CD14-positive monocyte (primary cell): ENCODE data around the gene KLHL25. TPM values are rescaled to one million over a fixed set of nuclear protein-coding genes. Genes with fewer than 3 reads are reported as not detected.

ENCODE experiments used
- DNase-seq, 3 donors: peaks; one replicate each; pipeline ENCODE4 v3.0.0-alpha.2; 2011 to 2022
- H2AFZ ChIP-seq: 2 replicates; pipeline ENCODE4 v1.6.0; 2012; ENCODE audit warnings: mild to moderate bottlenecking, low read depth, low read length, inconsistent platforms; ENCODE audit not compliant: insufficient read depth, poor library complexity, severe bottlenecking
- H3K27ac ChIP-seq, 2 donors: 1 replicate in 1 of 2; 2 replicates in 1 of 2; pipeline ENCODE4 v1.5.1; 2012 to 2013; ENCODE audit warnings: low read length in 2 of 2, control low read depth in 1 of 2, inconsistent platforms in 1 of 2, low read depth in 1 of 2, mild to moderate bottlenecking in 1 of 2
- H3K27me3 ChIP-seq, 2 donors: one replicate each; pipeline versions ENCODE4 v1.6.0 to v1.6.1; 2011 to 2013; ENCODE audit warnings: low read length in 2 of 2; ENCODE audit not compliant: control insufficient read depth in 2 of 2, insufficient read depth in 2 of 2
- H3K36me3 ChIP-seq, 2 donors: replicated peaks in 1 of 2; 1 replicate in 1 of 2; 2 replicates in 1 of 2; pipeline versions ENCODE4 v1.5.1 to v1.6.1; 2012 to 2013; ENCODE audit warnings: low read length in 2 of 2, control low read depth in 1 of 2, inconsistent platforms in 1 of 2, mild to moderate bottlenecking in 1 of 2; ENCODE audit not compliant: insufficient read depth in 2 of 2, control insufficient read depth in 1 of 2
- H3K4me1 ChIP-seq, 2 donors: 1 replicate in 1 of 2; 2 replicates in 1 of 2; pipeline versions ENCODE4 v1.5.1 to v1.6.1; 2012 to 2013; ENCODE audit warnings: low read length in 2 of 2, control low read depth in 1 of 2, inconsistent platforms in 1 of 2, mild to moderate bottlenecking in 1 of 2, moderate library complexity in 1 of 2; ENCODE audit not compliant: insufficient read depth in 2 of 2, control insufficient read depth in 1 of 2
- H3K4me2 ChIP-seq: replicated peaks from 2 replicates; pipeline ENCODE3; 2012; ENCODE audit warnings: low read length, moderate library complexity, mild to moderate bottlenecking; ENCODE audit not compliant: poor library complexity, severe bottlenecking; ENCODE audit errors: extremely low read depth
- H3K4me3 ChIP-seq, 3 experiments: fragments of 200-600 bp in 1 of 3; sonication (generic) in 1 of 3; replicated peaks in 1 of 3; 1 replicate in 2 of 3; 2 replicates in 1 of 3; pipeline ENCODE4 v1.5.1; 2011 to 2013; ENCODE audit warnings: low read length in 3 of 3, mild to moderate bottlenecking in 3 of 3, control low read depth in 2 of 3, low read depth in 2 of 3, inconsistent platforms in 1 of 3, moderate library complexity in 1 of 3
- H3K79me2 ChIP-seq: 2 replicates; pipeline ENCODE4 v1.6.0; 2012; ENCODE audit warnings: mild to moderate bottlenecking, control low read depth, inconsistent platforms, low read length, moderate library complexity; ENCODE audit not compliant: insufficient read depth
- H3K9ac ChIP-seq: 2 replicates; pipeline ENCODE4 v1.6.0; 2017; ENCODE audit warnings: low read length, mild to moderate bottlenecking; ENCODE audit not compliant: insufficient read depth, poor library complexity, severe bottlenecking
- H3K9me3 ChIP-seq, 2 donors: replicated peaks in 1 of 2; 1 replicate in 1 of 2; 2 replicates in 1 of 2; pipeline versions ENCODE4 v1.5.1 to v1.6.1; 2012 to 2013; ENCODE audit warnings: low read length in 2 of 2, control low read depth in 1 of 2; ENCODE audit not compliant: control insufficient read depth in 1 of 2, insufficient read depth in 1 of 2
- H4K20me1 ChIP-seq: 2 replicates; pipeline ENCODE4 v1.6.0; 2012; ENCODE audit warnings: mild to moderate bottlenecking, low read length, control low read depth, moderate library complexity; ENCODE audit not compliant: insufficient read depth
- H3K27ac Mint-ChIP-seq, 7 donors: one replicate each; pipeline ENCODE4 v1.8.0; 2020; ENCODE audit warnings: mild to moderate bottlenecking in 7 of 7, mixed read lengths in 7 of 7, moderate library complexity in 6 of 7, inconsistent platforms in 2 of 7
- H3K27me3 Mint-ChIP-seq, 3 donors: one replicate each; pipeline ENCODE4 v1.8.0; 2021 to 2022; ENCODE audit warnings: low read depth in 3 of 3, mild to moderate bottlenecking in 3 of 3, mixed read lengths in 3 of 3, moderate library complexity in 3 of 3, inconsistent platforms in 1 of 3
- H3K36me3 Mint-ChIP-seq, 2 donors: one replicate each; pipeline ENCODE4 v1.8.0; 2020; ENCODE audit warnings: mixed read lengths in 2 of 2, inconsistent platforms in 1 of 2, mild to moderate bottlenecking in 1 of 2
- H3K4me1 Mint-ChIP-seq: one replicate; pipeline ENCODE4 v1.8.0; 2020; ENCODE audit warnings: mild to moderate bottlenecking, mixed read lengths
- H3K4me3 Mint-ChIP-seq, 2 donors: one replicate each; pipeline ENCODE4 v1.8.0; 2020; ENCODE audit warnings: mild to moderate bottlenecking in 2 of 2, mixed read lengths in 2 of 2, moderate library complexity in 1 of 2
- H3K9me3 Mint-ChIP-seq, 7 donors: one replicate each; pipeline ENCODE4 v1.8.0; 2020 to 2022; ENCODE audit warnings: mixed read lengths in 7 of 7, mild to moderate bottlenecking in 6 of 7, moderate library complexity in 6 of 7, inconsistent platforms in 2 of 7
- WGBS: methylation state at CpG from one replicate; pipeline ENCODE4 v1.1.5; 2013; ENCODE audit warnings: missing lambda C conversion rate; ENCODE audit not compliant: insufficient coverage; 5-methylcytosine and 5-hydroxymethylcytosine counted together
- intact Hi-C, 2 donors: fragments of 100-400 bp; cut with micrococcal nuclease; formaldehyde crosslinking; loops; one replicate each; pipeline versions ENCODE4 v1.15.0 to v1.15.1; 2023
- polyA plus RNA-seq, 3 donors: library from polyadenylated mRNA; depleted of rRNA in 1 of 3; unstranded in 2 of 3; stranded (reverse) in 1 of 3; fragments of 300-500 nt in 2 of 3; fragments of >200 nt in 1 of 3; fragmentation: Illumina TruSeq in 2 of 3; gene quantifications; 1 replicate in 2 of 3; 2 replicates in 1 of 3; pipeline ENCODE4 v1.2.3, GENCODE V29; 2012 to 2021
- TF ChIP-seq, protein P1 (sequence below): fragments of 200-600 bp; IDR thresholded peaks from one replicate; pipeline ENCODE4 v1.8.0; 2022; ENCODE audit warnings: antibody characterized with exemption, mild to moderate bottlenecking

Gene KLHL25
- polyA plus RNA-seq, 3 donors: 0.27 to 0.60 (median 0.40) TPM

DNA sequence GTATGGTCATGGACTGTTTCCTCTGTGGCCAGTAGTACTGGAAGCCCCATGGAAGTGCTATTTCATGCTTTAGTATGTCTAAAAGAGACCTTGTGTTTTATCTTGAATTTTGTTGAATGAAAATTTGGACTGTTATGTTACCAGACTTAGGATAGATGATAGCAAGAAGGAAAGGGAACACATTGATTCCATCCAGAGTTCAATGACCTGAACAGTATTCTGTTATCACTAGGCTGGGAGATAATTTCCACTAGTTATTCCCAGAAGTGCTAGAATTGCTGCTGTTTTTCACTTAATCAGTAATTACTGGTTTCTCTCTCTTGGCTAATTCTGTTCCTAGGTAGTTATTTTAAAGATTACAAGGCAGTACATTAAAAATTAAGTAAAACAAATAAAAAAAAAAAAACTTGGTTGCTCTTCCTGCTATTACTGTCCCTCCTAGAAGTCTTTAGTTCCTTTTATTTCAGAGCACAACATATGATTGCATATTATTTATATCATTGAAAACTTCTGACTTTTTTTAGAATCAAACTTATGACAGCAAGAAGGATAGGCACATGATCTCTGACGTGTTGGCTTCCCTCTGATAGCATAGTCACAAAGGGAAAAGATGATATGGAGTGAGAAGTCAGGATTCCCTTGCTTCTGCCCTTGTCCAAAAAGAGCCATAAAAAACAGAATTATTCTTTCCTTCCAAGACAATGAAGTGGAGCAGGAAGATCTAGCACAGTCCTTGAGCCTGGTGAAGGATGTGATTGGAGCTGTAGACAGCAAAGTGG, 72.2 kb downstream of the KLHL25 start:
- DNase-seq: no peak
- H3K4me1 ChIP-seq: no peaks in the 10 kb centered on the region
- no peaks in the 10 kb centered on the region for H3K27me3 ChIP-seq
- H3K79me2 ChIP-seq: peaks cover 4% of the 10 kb centered on the region
- Mint-ChIP-seq H3K4me1 (no peaks in the 10 kb centered on the region), H3K27ac (peak overlapping the region in 1 of 7 donors; percentile 11), H3K27me3 (no peaks in the 10 kb centered on the region), H3K36me3 (peaks cover 91 to 99% of the 10 kb centered on the region in 2 donors), H3K9me3 (no peaks in the 10 kb centered on the region), H3K4me3 (no peak overlapping the region)
- no peak overlapping the region for H3K9ac ChIP-seq
- no peak overlapping the region for H3K4me2 ChIP-seq
- no peaks in the 10 kb centered on the region for H3K9me3 ChIP-seq
- peaks cover 100% of the 10 kb centered on the region for H4K20me1 ChIP-seq
- H2AFZ ChIP-seq: no peak overlapping the region
- peaks cover 100% of the 10 kb centered on the region in 2 donors for H3K36me3 ChIP-seq
- no CpG with 5 or more reads among the region's 1 CpG for WGBS
- no peak overlapping the region for H3K4me3 ChIP-seq
- peak overlapping the region in 1 of 2 donors; percentile 23 for H3K27ac ChIP-seq
- TF ChIP-seq, protein P1, sequence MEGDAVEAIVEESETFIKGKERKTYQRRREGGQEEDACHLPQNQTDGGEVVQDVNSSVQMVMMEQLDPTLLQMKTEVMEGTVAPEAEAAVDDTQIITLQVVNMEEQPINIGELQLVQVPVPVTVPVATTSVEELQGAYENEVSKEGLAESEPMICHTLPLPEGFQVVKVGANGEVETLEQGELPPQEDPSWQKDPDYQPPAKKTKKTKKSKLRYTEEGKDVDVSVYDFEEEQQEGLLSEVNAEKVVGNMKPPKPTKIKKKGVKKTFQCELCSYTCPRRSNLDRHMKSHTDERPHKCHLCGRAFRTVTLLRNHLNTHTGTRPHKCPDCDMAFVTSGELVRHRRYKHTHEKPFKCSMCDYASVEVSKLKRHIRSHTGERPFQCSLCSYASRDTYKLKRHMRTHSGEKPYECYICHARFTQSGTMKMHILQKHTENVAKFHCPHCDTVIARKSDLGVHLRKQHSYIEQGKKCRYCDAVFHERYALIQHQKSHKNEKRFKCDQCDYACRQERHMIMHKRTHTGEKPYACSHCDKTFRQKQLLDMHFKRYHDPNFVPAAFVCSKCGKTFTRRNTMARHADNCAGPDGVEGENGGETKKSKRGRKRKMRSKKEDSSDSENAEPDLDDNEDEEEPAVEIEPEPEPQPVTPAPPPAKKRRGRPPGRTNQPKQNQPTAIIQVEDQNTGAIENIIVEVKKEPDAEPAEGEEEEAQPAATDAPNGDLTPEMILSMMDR: no peak
- intact Hi-C loops: no loop called here

DNA sequence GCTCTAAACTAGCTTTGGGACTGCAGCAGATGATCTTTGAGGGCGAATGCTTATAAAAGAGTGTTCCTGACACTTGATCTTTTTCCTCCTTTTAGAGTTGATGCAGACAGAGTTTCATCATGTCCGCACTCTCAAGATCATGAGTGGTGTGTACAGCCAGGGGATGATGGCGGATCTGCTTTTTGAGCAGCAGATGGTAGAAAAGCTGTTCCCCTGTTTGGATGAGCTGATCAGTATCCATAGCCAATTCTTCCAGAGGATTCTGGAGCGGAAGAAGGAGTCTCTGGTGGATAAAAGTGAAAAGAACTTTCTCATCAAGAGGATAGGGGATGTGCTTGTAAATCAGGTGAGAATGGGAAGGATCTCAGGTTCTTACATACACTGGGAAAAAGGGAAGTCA, 75.7 kb downstream of the KLHL25 start:
- Histone ChIP-seq H3K36me3 (peaks cover 99 to 100% of the 10 kb centered on the region in 2 donors), H3K79me2 (peaks cover 7% of the 10 kb centered on the region), H3K27ac (peak overlapping the region in 1 of 2 donors; percentile 38), H3K4me2 (no peak overlapping the region), H3K27me3 (no peaks in the 10 kb centered on the region), H4K20me1 (peaks cover 100% of the 10 kb centered on the region), H3K9ac (no peak overlapping the region), H3K9me3 (no peaks in the 10 kb centered on the region), H3K4me1 (no peaks in the 10 kb centered on the region), H3K4me3 (no peak overlapping the region), H2AFZ (no peak overlapping the region)
- H3K27me3 Mint-ChIP-seq: no peaks in the 10 kb centered on the region
- no peak for DNase-seq
- peak overlapping the region in 3 of 7 donors; percentile 28 to 45 (median 38) for H3K27ac Mint-ChIP-seq
- H3K36me3 Mint-ChIP-seq: peaks cover 88 to 99% of the 10 kb centered on the region in 2 donors
- no peak overlapping the region for H3K4me3 Mint-ChIP-seq
- 100% methylated on average over 3 of the region's 4 CpGs for WGBS
- intact Hi-C loops: no loop called here
- H3K4me1 Mint-ChIP-seq: no peaks in the 10 kb centered on the region
- no peaks in the 10 kb centered on the region for H3K9me3 Mint-ChIP-seq
- TF ChIP-seq, protein P1: no peak
